OCI-LY3 (cell line): Measurements from ENCODE around the gene GALNTL6.

Source experiments
- H2AFZ ChIP-seq: fragments of 200-600, 300-600 bp; shearing (Covaris generic); 2 replicates; pipeline ENCODE4 v1.6.0; 2014; ENCODE audit warnings: antibody characterized with exemption, low read depth, low read length
- H3K27ac ChIP-seq: fragments of 200-600, 300-600 bp; sonication (generic); 2 replicates; pipeline ENCODE4 v1.5.1; 2014; ENCODE audit warnings: mild to moderate bottlenecking, low read length, moderate library complexity, mixed read lengths
- H3K27me3 ChIP-seq: fragments of 200-600, 300-600 bp; sonication (generic); 2 replicates; pipeline ENCODE4 v1.6.1; 2014; ENCODE audit warnings: low read depth, low read length, mixed read lengths
- H3K36me3 ChIP-seq: fragments of 200-600, 300-600 bp; sonication (generic); replicated peaks from 2 replicates; pipeline ENCODE3; 2014; ENCODE audit warnings: low read depth, low read length, mixed read lengths
- H3K4me1 ChIP-seq: fragments of 300-600, 200-600 bp; sonication (generic); 2 replicates; pipeline ENCODE4 v1.6.1; 2014; ENCODE audit warnings: low read length, mixed read lengths
- H3K4me2 ChIP-seq: fragments of 200-600, 300-600 bp; sonication (generic); 2 replicates; pipeline ENCODE4 v1.6.1; 2014; ENCODE audit warnings: low read length, mixed read lengths
- H3K4me3 ChIP-seq: fragments of 300-600, 200-600 bp; sonication (generic); 2 replicates; pipeline ENCODE4 v1.5.1; 2014; ENCODE audit warnings: antibody characterized with exemption, mild to moderate bottlenecking, low read length, moderate library complexity
- H3K79me2 ChIP-seq: fragments of 300-600, 200-600 bp; shearing (Covaris generic); 2 replicates; pipeline ENCODE4 v1.6.1; 2014; ENCODE audit warnings: mild to moderate bottlenecking, low read length, mixed read lengths
- H3K9ac ChIP-seq: fragments of 300-600, 200-600 bp; shearing (Covaris generic); 2 replicates; pipeline ENCODE4 v1.6.0; 2014; ENCODE audit warnings: mild to moderate bottlenecking, low read length, moderate library complexity
- H3K9me3 ChIP-seq: fragments of 200-600, 300-600 bp; shearing (Covaris generic); 2 replicates; pipeline ENCODE4 v1.6.1; 2014; ENCODE audit warnings: low read length, mixed read lengths; ENCODE audit not compliant: insufficient read depth
- H4K20me1 ChIP-seq: fragments of 200-600, 300-600 bp; sonication (generic); 2 replicates; pipeline ENCODE4 v1.6.1; 2016; ENCODE audit warnings: low read length, mixed read lengths; ENCODE audit not compliant: insufficient read depth
- EZH2phosphoT487 ChIP-seq: fragments of 200-600 bp; shearing (Covaris generic); IDR thresholded peaks from 2 replicates; pipeline ENCODE4 v1.6.1; 2018; ENCODE audit warnings: antibody characterized with exemption, mixed run types, low read depth
- TF ChIP-seq, protein P1 (sequence below): fragments of 200-600, 300-600 bp; sonication (generic); IDR thresholded peaks from 2 replicates; pipeline ENCODE4 v1.5.1; 2014; ENCODE audit warnings: antibody characterized with exemption, low read length, low read depth

GALNTL6 gene

DNA sequence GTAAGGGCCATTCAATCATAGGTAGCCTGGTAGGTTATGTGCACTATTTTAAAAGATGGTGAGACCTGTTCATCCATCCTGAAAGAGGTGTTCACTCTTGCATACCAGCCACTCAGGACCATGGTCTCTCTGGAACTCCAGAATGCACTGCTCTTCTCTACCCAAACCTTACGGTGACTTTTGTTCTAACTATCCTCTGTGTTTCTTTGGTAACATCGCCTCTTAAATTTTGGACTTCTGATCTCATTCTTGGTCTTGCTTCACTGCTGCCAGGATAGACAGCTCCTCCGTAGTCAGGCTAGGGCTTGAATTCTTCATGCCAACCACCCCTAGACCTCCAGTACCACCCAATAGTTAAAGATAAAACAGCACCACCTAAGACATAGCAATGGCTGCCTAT lies 1009.1 kb downstream of the GALNTL6 start:
- Histone ChIP-seq H3K4me1 (no peaks in the 10 kb centered on the region), H3K27me3 (no peaks in the 10 kb centered on the region), H2AFZ (no peak overlapping the region), H3K4me3 (no peak overlapping the region), H3K4me2 (no peak overlapping the region), H3K36me3 (no peaks in the 10 kb centered on the region), H4K20me1 (no peaks in the 10 kb centered on the region), H3K9ac (no peak overlapping the region), H3K27ac (no peak overlapping the region), H3K9me3 (no peaks in the 10 kb centered on the region), H3K79me2 (no peaks in the 10 kb centered on the region)
- TF ChIP-seq, protein P1, sequence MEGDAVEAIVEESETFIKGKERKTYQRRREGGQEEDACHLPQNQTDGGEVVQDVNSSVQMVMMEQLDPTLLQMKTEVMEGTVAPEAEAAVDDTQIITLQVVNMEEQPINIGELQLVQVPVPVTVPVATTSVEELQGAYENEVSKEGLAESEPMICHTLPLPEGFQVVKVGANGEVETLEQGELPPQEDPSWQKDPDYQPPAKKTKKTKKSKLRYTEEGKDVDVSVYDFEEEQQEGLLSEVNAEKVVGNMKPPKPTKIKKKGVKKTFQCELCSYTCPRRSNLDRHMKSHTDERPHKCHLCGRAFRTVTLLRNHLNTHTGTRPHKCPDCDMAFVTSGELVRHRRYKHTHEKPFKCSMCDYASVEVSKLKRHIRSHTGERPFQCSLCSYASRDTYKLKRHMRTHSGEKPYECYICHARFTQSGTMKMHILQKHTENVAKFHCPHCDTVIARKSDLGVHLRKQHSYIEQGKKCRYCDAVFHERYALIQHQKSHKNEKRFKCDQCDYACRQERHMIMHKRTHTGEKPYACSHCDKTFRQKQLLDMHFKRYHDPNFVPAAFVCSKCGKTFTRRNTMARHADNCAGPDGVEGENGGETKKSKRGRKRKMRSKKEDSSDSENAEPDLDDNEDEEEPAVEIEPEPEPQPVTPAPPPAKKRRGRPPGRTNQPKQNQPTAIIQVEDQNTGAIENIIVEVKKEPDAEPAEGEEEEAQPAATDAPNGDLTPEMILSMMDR = no peak
- no peak for TF ChIP-seq EZH2phosphoT487

DNA sequence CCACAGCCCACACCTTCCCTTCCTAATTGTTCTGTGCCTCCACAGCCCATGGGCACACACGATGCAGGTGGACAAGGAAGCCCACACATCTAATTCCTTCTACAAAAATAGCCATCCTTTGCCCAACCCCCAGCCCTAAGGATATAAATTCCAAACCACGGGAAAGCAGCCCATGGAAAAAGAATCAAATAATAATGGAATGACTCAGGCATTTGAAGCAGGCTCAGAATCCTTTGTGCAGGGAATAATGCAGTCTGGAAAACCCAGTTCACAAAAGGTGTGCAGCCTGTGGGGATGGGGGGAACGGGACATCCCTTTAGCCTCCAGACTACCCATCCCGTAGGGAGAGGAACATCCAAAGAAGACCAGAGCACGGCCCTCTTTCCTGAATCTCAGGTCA lies 1013.1 kb downstream of the GALNTL6 start:
- Histone ChIP-seq H3K4me3 (no peak overlapping the region), H3K79me2 (no peaks in the 10 kb centered on the region), H3K36me3 (no peaks in the 10 kb centered on the region), H3K27ac (no peak overlapping the region), H4K20me1 (no peaks in the 10 kb centered on the region), H3K4me2 (no peak overlapping the region), H3K9me3 (no peaks in the 10 kb centered on the region), H3K9ac (no peak overlapping the region), H3K27me3 (peaks cover 9% of the 10 kb centered on the region), H3K4me1 (no peaks in the 10 kb centered on the region), H2AFZ (no peak overlapping the region)
- TF ChIP-seq EZH2phosphoT487 = no peak
- TF ChIP-seq, protein P1 = no peak

DNA sequence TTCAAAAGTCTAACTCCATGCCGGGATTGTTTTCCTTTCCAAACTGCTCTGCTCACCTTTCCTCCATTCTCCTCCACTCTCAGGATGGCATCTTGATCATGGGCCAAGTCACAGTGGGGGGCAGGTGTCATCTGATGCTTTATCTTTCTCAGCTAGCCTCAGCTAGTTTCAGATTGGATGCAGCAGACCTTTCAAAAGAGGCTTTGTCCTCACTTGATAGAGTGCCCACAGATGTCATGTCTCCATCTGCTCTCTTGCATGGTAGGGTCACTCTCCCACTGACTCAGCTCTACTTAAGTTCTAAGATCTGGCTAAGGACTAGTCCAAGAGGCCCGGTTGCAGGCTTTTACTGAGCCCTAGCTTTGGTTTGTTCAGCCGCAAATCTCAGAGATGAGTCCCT lies 1013.7 kb downstream of the GALNTL6 start:
- no peaks in the 10 kb centered on the region for H3K4me1 ChIP-seq
- H3K27ac ChIP-seq = no peak overlapping the region
- no peaks in the 10 kb centered on the region for H3K36me3 ChIP-seq
- H3K4me2 ChIP-seq = no peak overlapping the region
- no peaks in the 10 kb centered on the region for H3K79me2 ChIP-seq
- no peak overlapping the region for H3K9ac ChIP-seq
- no peak overlapping the region for H2AFZ ChIP-seq
- TF ChIP-seq EZH2phosphoT487 = no peak
- TF ChIP-seq, protein P1 = no peak
- no peaks in the 10 kb centered on the region for H4K20me1 ChIP-seq
- H3K9me3 ChIP-seq = no peaks in the 10 kb centered on the region
- peaks cover 9% of the 10 kb centered on the region for H3K27me3 ChIP-seq
- H3K4me3 ChIP-seq = no peak overlapping the region

DNA sequence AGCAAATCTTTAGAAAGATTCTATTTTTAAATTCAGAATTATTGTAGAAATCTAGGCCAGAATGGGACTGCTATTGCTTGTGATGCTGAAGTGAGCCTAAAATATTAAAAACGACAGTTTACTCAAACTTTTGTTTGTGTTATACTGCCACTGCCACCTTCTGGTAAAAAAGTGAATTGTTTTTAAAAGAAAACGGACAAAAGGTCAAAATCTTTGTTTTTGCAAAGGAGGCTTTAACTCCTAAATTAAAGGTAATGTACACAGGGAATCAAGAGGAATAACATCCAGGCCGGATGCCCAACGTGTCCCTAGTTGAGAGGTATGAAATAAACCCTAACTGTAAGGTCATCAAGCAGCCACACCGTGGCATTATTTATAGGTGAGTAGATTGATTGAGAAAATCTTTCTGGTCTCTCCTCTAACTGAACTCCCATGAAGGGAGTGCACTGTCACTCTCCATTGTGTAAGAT lies 1017.1 kb downstream of the GALNTL6 start:
- Histone ChIP-seq H3K27ac (no peak overlapping the region), H3K9ac (no peak overlapping the region), H3K4me3 (no peak overlapping the region), H3K4me1 (no peaks in the 10 kb centered on the region), H3K27me3 (peaks cover 13% of the 10 kb centered on the region), H4K20me1 (no peaks in the 10 kb centered on the region), H2AFZ (peak overlapping the region; percentile 68), H3K9me3 (no peaks in the 10 kb centered on the region), H3K79me2 (no peaks in the 10 kb centered on the region), H3K36me3 (no peaks in the 10 kb centered on the region), H3K4me2 (peak overlapping the region; percentile 29; the same call in 1 of the 2 replicates)
- TF ChIP-seq EZH2phosphoT487 = no peak
- TF ChIP-seq, protein P1 = peak; percentile 85
